Calu3 (cell line): ENCODE measurements around the gene MRPL16. TPM values are rescaled to one million over a fixed set of nuclear protein-coding genes. Genes with fewer than 3 reads are reported as not detected.
"Not testable (repeated sequence)": the region's sequence is repeated elsewhere in the genome, so short reads cannot be mapped to it uniquely, and the experiment has no call there.

ENCODE experiments used
- BruUV-seq: library from RNA; stranded (reverse); fragments of 400-500 nt; replicated peaks from 2 replicates; lab custom pipeline; 2021; lab: Mats Ljungman, UMichigan
- CTCF ChIA-PET: fragments of 300-600 bp; sonication (Branson Sonifier 250); formaldehyde crosslinking; loops from one replicate; lab custom pipeline; 2022; ENCODE audit warnings: antibody characterized with exemption; lab: Charles Lee
- DNase-seq: peaks from one replicate; pipeline ENCODE4 v3.0.0; 2022
- H3K27ac Mint-ChIP-seq: one replicate; pipeline ENCODE4 v1.8.0; 2022; ENCODE audit warnings: mixed read lengths; ENCODE audit not compliant: unreplicated experiment
- H3K27me3 Mint-ChIP-seq: one replicate; pipeline ENCODE4 v1.8.0; 2022; ENCODE audit warnings: mixed read lengths; ENCODE audit not compliant: unreplicated experiment
- H3K36me3 Mint-ChIP-seq: one replicate; pipeline ENCODE4 v1.8.0; 2022; ENCODE audit warnings: mild to moderate bottlenecking, moderate library complexity, mixed read lengths; ENCODE audit not compliant: insufficient read depth, unreplicated experiment
- H3K4me1 Mint-ChIP-seq: one replicate; pipeline ENCODE4 v1.8.0; 2022; ENCODE audit warnings: mild to moderate bottlenecking, low read depth, mixed read lengths; ENCODE audit not compliant: unreplicated experiment
- H3K4me3 Mint-ChIP-seq: one replicate; pipeline ENCODE4 v1.8.0; 2022; ENCODE audit warnings: mild to moderate bottlenecking, low read depth, moderate library complexity, mixed read lengths; ENCODE audit not compliant: unreplicated experiment
- H3K9me3 Mint-ChIP-seq: one replicate; pipeline ENCODE4 v1.8.0; 2022; ENCODE audit warnings: low read depth, mixed read lengths; ENCODE audit not compliant: unreplicated experiment
- CTCF ChIP-seq: fragments of 200-600 bp; IDR thresholded peaks from one replicate; pipeline ENCODE4 v1.8.0; 2022; ENCODE audit warnings: antibody characterized with exemption; ENCODE audit not compliant: unreplicated experiment
- intact Hi-C: fragments of 100-400 bp; cut with micrococcal nuclease; formaldehyde crosslinking; loops from one replicate; pipeline ENCODE4 v1.10.0; 2022; ENCODE audit not compliant: unreplicated experiment
- total RNA-seq: library from RNA; stranded (reverse); gene quantifications from 2 replicates; pipeline ENCODE4 v1.2.3, GENCODE V29; 2022

The MRPL16 gene
- total RNA-seq, 1 experiment from 2014 or later, result 49.8 TPM

GRCh38 chr11:59787255-59787588 is 23.4 kb downstream of the MRPL16 start:
- Mint-ChIP-seq H3K4me3 (peak overlapping the region; percentile 13), H3K9me3 (peaks cover 4% of the 10 kb centered on the region), H3K27me3 (no peaks in the 10 kb centered on the region), H3K4me1 (peaks cover 45% of the 10 kb centered on the region), H3K27ac (peak overlapping the region; percentile 22), H3K36me3 (peaks cover 37% of the 10 kb centered on the region)
- BruUV-seq, result no TSS peak
- TF ChIP-seq CTCF, result no peak
- no peak for DNase-seq
- CTCF ChIA-PET, result interaction anchor here (0.6 to 2.6 kb wide), 9 partner anchors 9 to 344 kb away, joined by 3 to 12 read pairs (median 3); partner anchors contain the start of gene STX3
- intact Hi-C loops, result loop anchor here (5.0 to 10.0 kb wide), 2 partner anchors 35 to 242 kb away; no protein-coding TSS in a partner anchor

- H3K4me1 Mint-ChIP-seq, result peaks cover 46% of the 10 kb centered on the region
These were observed 24.8 kb downstream of the MRPL16 start for GRCh38 chr11:59785818-59786217.

GRCh38 chr11:59784441-59784840 is 26.1 kb downstream of the MRPL16 start:
- DNase-seq, CTCF ChIA-PET, H3K9me3 Mint-ChIP-seq, H3K27ac Mint-ChIP-seq, BruUV-seq, H3K27me3 Mint-ChIP-seq, H3K4me3 Mint-ChIP-seq: not testable (repeated sequence)
- peaks cover 60% of the 10 kb centered on the region for H3K4me1 Mint-ChIP-seq
- intact Hi-C loops, result loop anchor here (10.0 kb wide), 1 partner anchor 240 kb away; no protein-coding TSS in a partner anchor
- peaks cover 50% of the 10 kb centered on the region for H3K36me3 Mint-ChIP-seq

More at GRCh38 chr11:59785818-59786217, 24.8 kb downstream of the MRPL16 start:
- BruUV-seq, result no TSS peak
- CTCF ChIA-PET, result interaction anchor here (2.6 kb wide), 1 partner anchor 31 kb away, joined by 12 read pairs; the partner anchor contains the start of gene STX3
- no peak for TF ChIP-seq CTCF
- intact Hi-C loops, result loop anchor here (5.0 to 10.0 kb wide), 2 partner anchors 34 to 241 kb away; no protein-coding TSS in a partner anchor
- H3K27me3 Mint-ChIP-seq, result no peaks in the 10 kb centered on the region
- H3K27ac Mint-ChIP-seq, result no peak overlapping the region
- no peak overlapping the region for H3K4me3 Mint-ChIP-seq
- no peak for DNase-seq
- peaks cover 4% of the 10 kb centered on the region for H3K9me3 Mint-ChIP-seq
- H3K36me3 Mint-ChIP-seq, result peaks cover 46% of the 10 kb centered on the region

GRCh38 chr11:59783632-59784090 is 26.9 kb downstream of the MRPL16 start:
- no peak overlapping the region for H3K4me3 Mint-ChIP-seq
- peaks cover 65% of the 10 kb centered on the region for H3K4me1 Mint-ChIP-seq
- DNase-seq, result no peak
- no peak for TF ChIP-seq CTCF
- peaks cover 47% of the 10 kb centered on the region for H3K36me3 Mint-ChIP-seq
- CTCF ChIA-PET, result no interaction called here
- no peaks in the 10 kb centered on the region for H3K27me3 Mint-ChIP-seq
- BruUV-seq, result no TSS peak
- no peak overlapping the region for H3K27ac Mint-ChIP-seq
- intact Hi-C loops, result loop anchor here (10.0 kb wide), 1 partner anchor 239 kb away; no protein-coding TSS in a partner anchor
- H3K9me3 Mint-ChIP-seq, result peaks cover 4% of the 10 kb centered on the region

- Mint-ChIP-seq H3K4me1 (peaks cover 68% of the 10 kb centered on the region), H3K4me3 (no peak overlapping the region), H3K27me3 (no peaks in the 10 kb centered on the region), H3K9me3 (peaks cover 4% of the 10 kb centered on the region), H3K36me3 (peaks cover 46% of the 10 kb centered on the region), H3K27ac (no peak overlapping the region)
- no TSS peak for BruUV-seq
- TF ChIP-seq CTCF, result no peak
- intact Hi-C loops, result loop anchor here (10.0 kb wide), 1 partner anchor 237 kb away; no protein-coding TSS in a partner anchor
- CTCF ChIA-PET, result no interaction called here
- no peak for DNase-seq
These were observed 28.5 kb downstream of the MRPL16 start for GRCh38 chr11:59782080-59782479.
